IMR-90 (cell line): Measurements from ENCODE around the gene BLMH. TPM values are rescaled to one million over a fixed set of nuclear protein-coding genes. Genes with fewer than 3 reads are reported as not detected.
A peak's percentile ranks its signal among the peaks of the same experiment; 100 is the strongest.

Experiments used
- ATAC-seq: fragments of 200-7000 bp; cut with Tn5 transposase; 2 replicates; pipeline ENCODE4 v1.9.1; 2020; ENCODE audit warnings: low read depth, mild to moderate bottlenecking, moderate library complexity
- BruUV-seq: library from RNA; stranded (reverse); fragments of 400-500 nt; replicated peaks from 2 replicates; lab custom pipeline; 2021; lab: Mats Ljungman, UMichigan
- CTCF ChIA-PET: fragments of 300-600 bp; formaldehyde crosslinking; extraction: SDS; loops from one replicate; lab custom pipeline; 2021; ENCODE audit warnings: antibody characterized with exemption; lab: Yijun Ruan, JAX
- POLR2A ChIA-PET: fragments of 300-600 bp; sonication (Branson Sonifier 250); formaldehyde crosslinking; loops from one replicate; lab custom pipeline; 2022; ENCODE audit warnings: antibody characterized with exemption; ENCODE audit not compliant: unreplicated experiment; lab: Charles Lee
- DNase-seq: peaks from one replicate; pipeline ENCODE4 v3.0.0; 2013
- H2AFZ ChIP-seq: replicated peaks from 2 replicates; pipeline ENCODE3; 2013; ENCODE audit warnings: low read length, mild to moderate bottlenecking; ENCODE audit not compliant: poor library complexity
- H2AK5ac ChIP-seq: 2 replicates; pipeline ENCODE4 v1.6.1; 2013; ENCODE audit warnings: low read depth, low read length, inconsistent platforms
- H2AK9ac ChIP-seq: replicated peaks from 2 replicates; pipeline ENCODE3; 2013; ENCODE audit warnings: mild to moderate bottlenecking, low read depth, low read length, moderate library complexity; ENCODE audit not compliant: poor library complexity
- H2BK120ac ChIP-seq: 2 replicates; pipeline ENCODE4 v1.6.1; 2013; ENCODE audit warnings: low read depth, low read length, inconsistent platforms
- H2BK15ac ChIP-seq: 3 replicates; pipeline ENCODE4 v1.6.1; 2013; ENCODE audit warnings: low read depth, low read length, inconsistent platforms
- H2BK20ac ChIP-seq: 2 replicates; pipeline ENCODE4 v1.6.1; 2013; ENCODE audit warnings: low read depth, mild to moderate bottlenecking, inconsistent platforms, low read length, moderate library complexity
- H2BK5ac ChIP-seq: 2 replicates; pipeline ENCODE4 v1.6.1; 2013; ENCODE audit warnings: mild to moderate bottlenecking, low read depth, low read length, inconsistent platforms; ENCODE audit not compliant: poor library complexity, severe bottlenecking
- H3K14ac ChIP-seq: replicated peaks from 2 replicates; pipeline ENCODE4 v1.6.1; 2013; ENCODE audit warnings: low read depth, low read length, inconsistent platforms
- H3K18ac ChIP-seq: 2 replicates; pipeline ENCODE4 v1.6.1; 2013; ENCODE audit warnings: low read depth, low read length, control low read depth
- H3K23ac ChIP-seq: 2 replicates; pipeline ENCODE4 v1.6.1; 2013; ENCODE audit warnings: low read depth, low read length, inconsistent platforms
- H3K27ac ChIP-seq: 2 replicates; pipeline ENCODE4 v1.5.1; 2013; ENCODE audit warnings: mild to moderate bottlenecking, control low read depth, low read length; ENCODE audit not compliant: insufficient read depth
- H3K27me3 ChIP-seq: 2 replicates; pipeline ENCODE4 v1.6.1; 2013; ENCODE audit warnings: low read length; ENCODE audit not compliant: control insufficient read depth, insufficient read depth
- H3K36me3 ChIP-seq: 2 replicates; pipeline ENCODE4 v1.6.1; 2013; ENCODE audit warnings: low read length, mixed read lengths; ENCODE audit not compliant: control insufficient read depth, insufficient read depth
- H3K4ac ChIP-seq: 2 replicates; pipeline ENCODE4 v1.6.1; 2013; ENCODE audit warnings: low read depth, low read length, inconsistent platforms
- H3K4me1 ChIP-seq: 2 replicates; pipeline ENCODE4 v1.6.1; 2013; ENCODE audit warnings: low read length, mixed read lengths; ENCODE audit not compliant: control insufficient read depth, insufficient read depth
- H3K4me2 ChIP-seq: 2 replicates; pipeline ENCODE4 v1.6.1; 2013; ENCODE audit warnings: low read depth, mild to moderate bottlenecking, control low read depth, low read length, moderate library complexity
- H3K4me3 ChIP-seq: 2 replicates; pipeline ENCODE4 v1.5.1; 2013; ENCODE audit warnings: low read depth, mild to moderate bottlenecking, control low read depth, low read length, moderate library complexity; ENCODE audit not compliant: insufficient read depth
- H3K56ac ChIP-seq: 2 replicates; pipeline ENCODE4 v1.6.1; 2013; ENCODE audit warnings: low read length, inconsistent platforms; ENCODE audit not compliant: insufficient read depth; ENCODE audit errors: extremely low read depth
- H3K79me1 ChIP-seq, 2 experiments: 2 replicates each; pipeline ENCODE4 v1.6.1; 2013; ENCODE audit warnings: low read length in 2 of 2, inconsistent platforms in 1 of 2, low read depth in 1 of 2
- H3K9ac ChIP-seq: 2 replicates; pipeline ENCODE4 v1.6.1; 2013; ENCODE audit warnings: low read depth, low read length, control low read depth
- H3K9me1 ChIP-seq: 2 replicates; pipeline ENCODE4 v1.6.1; 2013; ENCODE audit warnings: low read length, inconsistent platforms; ENCODE audit not compliant: insufficient read depth
- H3K9me3 ChIP-seq: 2 replicates; pipeline ENCODE4 v1.6.1; 2013; ENCODE audit warnings: low read length; ENCODE audit not compliant: control insufficient read depth, insufficient read depth
- H4K20me1 ChIP-seq: 2 replicates; pipeline ENCODE4 v1.6.1; 2013; ENCODE audit warnings: low read length, inconsistent platforms; ENCODE audit not compliant: insufficient read depth
- H4K5ac ChIP-seq: 2 replicates; pipeline ENCODE4 v1.6.1; 2013; ENCODE audit warnings: mild to moderate bottlenecking, low read depth, low read length, control low read depth
- H4K8ac ChIP-seq, 2 experiments: 2 replicates each; pipeline ENCODE4 v1.6.1; 2013; ENCODE audit warnings: low read depth in 2 of 2, low read length in 2 of 2, control low read depth in 1 of 2, inconsistent platforms in 1 of 2
- H4K91ac ChIP-seq: 2 replicates; pipeline ENCODE4 v1.6.1; 2013; ENCODE audit warnings: low read depth, low read length, inconsistent platforms; ENCODE audit not compliant: insufficient read depth
- CHD1 ChIP-seq: IDR thresholded peaks from 2 replicates; pipeline ENCODE4 v1.6.1; 2012; ENCODE audit warnings: low read depth, low read length, improper control_type of control experiment
- MXI1 ChIP-seq: IDR thresholded peaks from 2 replicates; pipeline ENCODE4 v1.6.1; 2012; ENCODE audit warnings: low read depth, mild to moderate bottlenecking, low read length, moderate library complexity, borderline replicate concordance
- POLR2A ChIP-seq: IDR thresholded peaks from 2 replicates; pipeline ENCODE4 v1.6.1; 2012; ENCODE audit warnings: mild to moderate bottlenecking, low read depth, low read length
- WGBS, 2 experiments: methylation state at CpG; one replicate each; pipeline versions ENCODE4 v1.1.5 to v1.1.7; 2013; ENCODE audit warnings: missing lambda C conversion rate in 2 of 2; ENCODE audit not compliant: insufficient read length in 1 of 2; ENCODE audit errors: extremely low coverage in 2 of 2; 5-methylcytosine and 5-hydroxymethylcytosine counted together
- dilution Hi-C: fragments of 300-500 bp; cut with HindIII; formaldehyde crosslinking; loops from one replicate; pipeline ENCODE4 v1.14.3; 2018; ENCODE audit warnings: low sequenced_read_pairs; ENCODE audit not compliant: unreplicated experiment
- in situ Hi-C: fragments of 300-500 bp; cut with MboI; formaldehyde crosslinking; loops from 3 replicates; pipeline ENCODE4 v1.14.3; 2019; ENCODE audit warnings: low sequenced_read_pairs, inconsistent platforms, mixed read lengths
- intact Hi-C: fragments of 100-400 bp; cut with micrococcal nuclease; formaldehyde crosslinking; loops from 2 replicates; pipeline ENCODE4 v1.10.0; 2022
- polyA plus RNA-seq, 3 experiments: library from polyadenylated mRNA; depleted of rRNA; stranded (reverse); fragments of >200 nt; gene quantifications; 2 replicates each; pipeline ENCODE4 v1.2.3, GENCODE V29; 2012; ENCODE audit warnings: low replicate concordance in 1 of 3
- total RNA-seq: library from RNA; depleted of rRNA; stranded (reverse); fragments of >200 nt; gene quantifications from 2 replicates; pipeline ENCODE4 v1.2.3, GENCODE V29; 2012

BLMH gene
- total and polyA plus RNA-seq, 2 of the 4 experiments (the other 2 are of a cell fraction), result 17.3 to 20.8 TPM

DNA sequence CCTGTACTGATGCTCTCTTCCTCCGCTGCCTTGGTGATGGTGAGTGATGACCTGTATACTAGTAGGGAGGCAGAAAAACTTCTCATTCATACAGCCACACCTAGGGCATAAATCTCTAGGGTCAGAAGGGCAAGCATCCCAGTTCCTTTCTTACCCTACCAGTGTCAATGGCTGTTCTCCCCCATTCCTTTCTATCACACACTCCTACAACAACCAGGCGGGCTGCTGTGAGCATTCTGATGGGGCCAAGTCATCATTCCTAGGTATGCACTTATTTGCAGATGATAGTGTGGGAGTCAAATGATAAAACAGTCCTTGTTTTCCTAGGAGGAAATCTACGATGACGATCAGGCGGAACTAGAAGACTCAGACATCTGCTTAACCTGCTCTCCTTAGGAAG, 42.3 kb downstream of the BLMH start:
- Histone ChIP-seq H3K79me1 (peaks cover 12 to 14% of the 10 kb centered on the region in 2 experiments; a peak in 3 of 4 replicates), H2AK9ac (no peak overlapping the region), H3K18ac (no peak overlapping the region), H3K4ac (no peak overlapping the region), H3K36me3 (peaks cover 18% of the 10 kb centered on the region), H3K9me3 (no peaks in the 10 kb centered on the region), H3K23ac (no peak overlapping the region), H2BK20ac (no peak overlapping the region), H3K9ac (no peak overlapping the region), H3K4me1 (peaks cover 5% of the 10 kb centered on the region; the same call in 1 of the 2 replicates), H2BK120ac (no peak overlapping the region), H2AK5ac (no peak overlapping the region), H3K9me1 (peaks cover 7% of the 10 kb centered on the region; the same call in 1 of the 2 replicates), H4K20me1 (no peaks in the 10 kb centered on the region), H4K5ac (no peak overlapping the region), H2AFZ (no peak overlapping the region), H2BK15ac (no peak overlapping the region), H3K4me2 (no peak overlapping the region), H3K4me3 (no peak overlapping the region), H2BK5ac (no peak overlapping the region), H3K27ac (no peak overlapping the region), H3K27me3 (no peaks in the 10 kb centered on the region), H4K8ac (no peak overlapping the region), H3K14ac (no peak overlapping the region), H3K56ac (no peak overlapping the region), H4K91ac (no peak overlapping the region)
- ATAC-seq (0 out of 2 replicates have a peak, but pooled peaks have one; percentile 29), DNase-seq (peak; percentile 46)
- POLR2A ChIA-PET, result no interaction called here
- WGBS, 2 experiments, result no CpG with 5 or more reads among the region's 5 CpGs
- no TSS peak for BruUV-seq
- CTCF ChIA-PET, result no interaction called here
- in situ Hi-C loops (no loop called here), intact Hi-C loops (no loop called here), dilution Hi-C loops (no loop called here)
- TF ChIP-seq POLR2A (no peak), MXI1 (no peak), CHD1 (no peak)
